Fibroblast of lung (primary cell): ENCODE measurements around the gene BRME1.

Source experiments
- EZH2 ChIP-seq: IDR thresholded peaks from 2 replicates; pipeline ENCODE4 v1.5.1; 2012; ENCODE audit warnings: low read length, control low read depth, mild to moderate bottlenecking; ENCODE audit errors: missing control alignments
- TF ChIP-seq, protein P1 (sequence below), 2 donors: IDR thresholded peaks in 1 of 2; conservative IDR thresholded peaks in 1 of 2; 1 replicate in 1 of 2; 2 replicates in 1 of 2; pipeline ENCODE4 v1.5.1; 2011 to 2012; ENCODE audit warnings: low read length in 2 of 2, control low read depth in 1 of 2, inconsistent platforms in 1 of 2, low read depth in 1 of 2, mild to moderate bottlenecking in 1 of 2

DNA sequence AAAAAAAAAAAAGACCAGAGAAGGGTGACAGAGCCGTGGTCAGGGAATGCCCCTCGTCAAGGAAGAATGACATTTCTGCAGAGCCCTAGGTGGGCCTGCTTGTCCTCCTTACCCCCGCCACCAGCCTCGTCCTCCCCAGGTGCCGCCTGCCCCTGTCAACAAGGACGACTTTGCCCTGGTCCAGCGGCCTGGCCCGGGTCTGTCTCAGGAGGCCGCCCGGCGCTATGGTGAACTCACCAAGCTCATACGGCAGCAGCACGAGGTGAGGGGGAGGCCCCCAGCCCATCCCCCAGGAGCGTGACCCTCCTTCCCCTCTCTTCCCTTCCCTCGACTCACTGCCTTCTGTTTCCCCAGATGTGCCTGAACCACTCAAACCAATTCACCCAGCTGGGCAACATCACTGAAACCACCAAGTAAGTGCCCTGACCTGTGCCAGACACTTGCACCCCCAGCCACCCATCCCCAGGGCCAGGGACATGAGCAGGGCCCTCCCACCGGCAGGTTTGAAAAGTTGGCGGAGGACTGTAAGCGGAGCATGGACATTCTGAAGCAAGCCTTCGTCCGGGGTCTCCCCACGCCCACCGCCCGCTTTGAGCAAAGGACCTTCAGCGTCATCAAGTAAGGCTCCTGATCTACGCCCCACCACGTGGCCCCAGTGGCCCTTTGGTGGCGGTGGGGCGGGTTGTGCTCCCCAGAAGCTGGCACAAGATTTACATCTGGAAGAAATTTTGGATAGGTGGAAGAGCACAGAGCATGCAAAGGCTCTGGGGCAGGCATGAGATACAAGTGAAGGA, 17.5 kb upstream of the BRME1 start:
- TF ChIP-seq, protein P1, sequence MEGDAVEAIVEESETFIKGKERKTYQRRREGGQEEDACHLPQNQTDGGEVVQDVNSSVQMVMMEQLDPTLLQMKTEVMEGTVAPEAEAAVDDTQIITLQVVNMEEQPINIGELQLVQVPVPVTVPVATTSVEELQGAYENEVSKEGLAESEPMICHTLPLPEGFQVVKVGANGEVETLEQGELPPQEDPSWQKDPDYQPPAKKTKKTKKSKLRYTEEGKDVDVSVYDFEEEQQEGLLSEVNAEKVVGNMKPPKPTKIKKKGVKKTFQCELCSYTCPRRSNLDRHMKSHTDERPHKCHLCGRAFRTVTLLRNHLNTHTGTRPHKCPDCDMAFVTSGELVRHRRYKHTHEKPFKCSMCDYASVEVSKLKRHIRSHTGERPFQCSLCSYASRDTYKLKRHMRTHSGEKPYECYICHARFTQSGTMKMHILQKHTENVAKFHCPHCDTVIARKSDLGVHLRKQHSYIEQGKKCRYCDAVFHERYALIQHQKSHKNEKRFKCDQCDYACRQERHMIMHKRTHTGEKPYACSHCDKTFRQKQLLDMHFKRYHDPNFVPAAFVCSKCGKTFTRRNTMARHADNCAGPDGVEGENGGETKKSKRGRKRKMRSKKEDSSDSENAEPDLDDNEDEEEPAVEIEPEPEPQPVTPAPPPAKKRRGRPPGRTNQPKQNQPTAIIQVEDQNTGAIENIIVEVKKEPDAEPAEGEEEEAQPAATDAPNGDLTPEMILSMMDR (conservative IDR thresholded peaks at IDR 0.05 in 1 of 2, IDR thresholded peaks at IDR 0.05 in 1 of 2; ENCODE audit: low read depth in 1 of 2, low read length in 2 of 2) = no peak
- TF ChIP-seq EZH2 = no peak
